Mucosa of stomach (tissue), 1 donor: ENCODE results near the gene GLMN.
"Not testable (repeated sequence)": the region's sequence is repeated elsewhere in the genome, so short reads cannot be mapped to it uniquely, and the experiment has no call there.

ENCODE experiments used
- H3K27me3 ChIP-seq: one replicate; pipeline ENCODE4 v1.7.0; 2013; ENCODE audit warnings: mild to moderate bottlenecking, low read length; ENCODE audit not compliant: control insufficient read depth, insufficient read depth
- H3K36me3 ChIP-seq: one replicate; pipeline ENCODE4 v1.7.0; 2013; ENCODE audit warnings: low read length; ENCODE audit not compliant: control insufficient read depth, insufficient read depth
- H3K4me1 ChIP-seq: one replicate; pipeline ENCODE4 v1.7.0; 2013; ENCODE audit warnings: mild to moderate bottlenecking, low read length; ENCODE audit not compliant: control insufficient read depth, insufficient read depth
- H3K4me3 ChIP-seq: one replicate; pipeline ENCODE4 v1.7.0; 2013; ENCODE audit warnings: low read length
- H3K9ac ChIP-seq: one replicate; pipeline ENCODE4 v1.7.0; 2013; ENCODE audit warnings: mild to moderate bottlenecking, low read length, moderate library complexity
- H3K9me3 ChIP-seq: one replicate; pipeline ENCODE4 v1.7.0; 2013; ENCODE audit warnings: mild to moderate bottlenecking, low read length, moderate library complexity; ENCODE audit not compliant: control insufficient read depth
- donor health status: Pancreatic carcinoma.

Gene GLMN

DNA sequence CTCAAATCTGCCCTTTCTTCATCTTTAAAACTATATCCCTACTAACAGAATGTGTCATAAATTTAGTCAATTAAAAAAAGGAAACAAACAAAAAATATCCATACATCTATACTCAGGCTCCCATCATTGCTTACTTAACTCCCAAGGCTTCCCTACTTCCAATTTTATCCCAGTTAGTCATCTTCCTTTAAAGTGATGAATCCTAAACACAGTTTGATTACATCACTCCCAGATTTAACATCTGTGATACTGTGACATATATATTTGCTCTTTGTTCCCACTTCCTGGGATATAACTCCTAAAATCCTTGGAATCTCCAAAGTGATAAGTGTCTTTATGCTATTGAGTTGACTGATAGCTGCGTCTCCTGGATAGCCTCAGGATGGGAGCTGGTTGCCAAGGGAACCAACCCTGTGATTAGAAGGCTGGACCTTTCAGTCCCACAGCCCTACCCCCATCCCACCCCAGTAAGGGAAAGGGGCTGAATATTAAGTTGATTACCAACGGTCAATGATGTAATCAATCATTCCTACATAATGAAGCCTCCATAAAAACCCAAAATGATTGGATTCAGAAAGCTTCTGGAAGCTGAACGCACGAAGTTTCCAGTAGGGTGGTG, 21.6 kb downstream of the GLMN start:
- Histone ChIP-seq H3K9me3 (no peaks in the 10 kb centered on the region), H3K9ac (no peak overlapping the region), H3K4me3 (no peak overlapping the region), H3K27me3 (no peaks in the 10 kb centered on the region), H3K36me3 (no peaks in the 10 kb centered on the region), H3K4me1 (no peaks in the 10 kb centered on the region)

DNA sequence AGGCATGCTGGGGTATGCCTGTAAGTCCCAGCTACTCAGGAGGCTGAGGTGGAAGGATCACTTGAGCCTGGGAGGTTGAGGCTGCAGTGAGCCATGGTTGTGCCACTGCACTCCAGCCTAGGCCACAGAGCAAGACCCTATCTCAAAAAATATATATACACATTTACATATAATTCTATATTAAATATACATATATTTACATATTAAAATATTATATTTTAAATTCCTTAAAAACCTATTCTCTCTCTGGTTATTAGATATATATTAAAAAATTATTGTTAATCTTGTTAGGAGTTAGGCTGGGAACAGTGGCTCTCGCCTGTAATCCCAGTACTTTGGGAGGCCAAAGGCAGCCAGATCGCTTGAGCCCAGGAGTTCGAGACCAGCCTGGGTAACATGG, 22.7 kb downstream of the GLMN start:
- H3K4me3 ChIP-seq: no peak overlapping the region
- no peaks in the 10 kb centered on the region for H3K27me3 ChIP-seq
- H3K36me3 ChIP-seq: no peaks in the 10 kb centered on the region

GRCh38 chr1:92274939-92275338, 23.8 kb downstream of the GLMN start:
- Histone ChIP-seq H3K27me3 (no peaks in the 10 kb centered on the region), H3K4me1 (no peaks in the 10 kb centered on the region), H3K36me3 (no peaks in the 10 kb centered on the region), H3K4me3 (no peak overlapping the region), H3K9me3 (no peaks in the 10 kb centered on the region), H3K9ac (no peak overlapping the region)

More for the DNA sequence above, 22.7 kb downstream of the GLMN start:
- Histone ChIP-seq H3K9me3 (no peaks in the 10 kb centered on the region), H3K4me1 (no peaks in the 10 kb centered on the region), H3K9ac (no peak overlapping the region)

GRCh38 chr1:92273039-92273438, 25.7 kb downstream of the GLMN start:
- H3K4me1 ChIP-seq: no peaks in the 10 kb centered on the region
- no peaks in the 10 kb centered on the region for H3K27me3 ChIP-seq
- H3K9ac ChIP-seq: no peak overlapping the region
- no peaks in the 10 kb centered on the region for H3K36me3 ChIP-seq
- no peaks in the 10 kb centered on the region for H3K9me3 ChIP-seq
- H3K4me3 ChIP-seq: no peak overlapping the region

GRCh38 chr1:92262516-92262915, 36.3 kb downstream of the GLMN start:
- no peaks in the 10 kb centered on the region for H3K36me3 ChIP-seq

DNA sequence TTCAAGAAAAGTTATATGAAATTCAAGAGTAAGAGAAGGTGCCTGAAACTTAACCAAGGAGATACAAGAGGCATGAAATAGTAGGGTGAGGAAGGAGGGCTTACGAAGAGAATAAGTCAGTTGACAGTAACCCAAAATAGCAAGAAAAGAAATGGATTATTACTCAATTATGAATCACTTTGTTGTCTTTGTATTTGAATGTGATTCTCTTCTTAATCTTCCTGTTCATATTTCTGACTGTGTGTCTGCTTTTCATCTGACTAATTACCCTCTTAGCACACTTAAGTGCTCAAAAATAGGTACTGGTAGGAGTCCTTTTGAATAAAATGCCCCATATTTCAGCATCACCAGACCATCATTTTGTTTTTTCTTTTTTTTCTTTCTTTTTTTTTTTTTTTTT, 39.4 kb downstream of the GLMN start:
- no peak overlapping the region for H3K4me3 ChIP-seq
- no peaks in the 10 kb centered on the region for H3K9me3 ChIP-seq
- H3K36me3 ChIP-seq: no peaks in the 10 kb centered on the region
- H3K27me3 ChIP-seq: no peaks in the 10 kb centered on the region
- H3K4me1 ChIP-seq: no peaks in the 10 kb centered on the region
- H3K9ac ChIP-seq: no peak overlapping the region

More at GRCh38 chr1:92262516-92262915, 36.3 kb downstream of the GLMN start:
- Histone ChIP-seq H3K27me3 (no peaks in the 10 kb centered on the region), H3K4me1 (no peaks in the 10 kb centered on the region), H3K4me3 (no peak overlapping the region), H3K9me3 (no peaks in the 10 kb centered on the region), H3K9ac (no peak overlapping the region)

- not testable (repeated sequence) for H3K27me3 ChIP-seq, H3K36me3 ChIP-seq, H3K9ac ChIP-seq, H3K4me1 ChIP-seq, H3K9me3 ChIP-seq, H3K4me3 ChIP-seq
Measured at GRCh38 chr1:92254714-92255113, 44.1 kb downstream of the GLMN start.

- no peaks in the 10 kb centered on the region for H3K27me3 ChIP-seq
- no peak overlapping the region for H3K9ac ChIP-seq
- H3K4me3 ChIP-seq: no peak overlapping the region
- no peaks in the 10 kb centered on the region for H3K36me3 ChIP-seq
- no peaks in the 10 kb centered on the region for H3K9me3 ChIP-seq
- no peaks in the 10 kb centered on the region for H3K4me1 ChIP-seq
Measured at GRCh38 chr1:92244376-92244775, 54.4 kb downstream of the GLMN start.

- H3K9ac ChIP-seq: no peak overlapping the region
- no peak overlapping the region for H3K4me3 ChIP-seq
- H3K27me3 ChIP-seq: no peaks in the 10 kb centered on the region
- H3K36me3 ChIP-seq: no peaks in the 10 kb centered on the region
- H3K4me1 ChIP-seq: no peaks in the 10 kb centered on the region
- H3K9me3 ChIP-seq: no peaks in the 10 kb centered on the region
Measured at GRCh38 chr1:92240034-92240433, 58.8 kb downstream of the GLMN start.

DNA sequence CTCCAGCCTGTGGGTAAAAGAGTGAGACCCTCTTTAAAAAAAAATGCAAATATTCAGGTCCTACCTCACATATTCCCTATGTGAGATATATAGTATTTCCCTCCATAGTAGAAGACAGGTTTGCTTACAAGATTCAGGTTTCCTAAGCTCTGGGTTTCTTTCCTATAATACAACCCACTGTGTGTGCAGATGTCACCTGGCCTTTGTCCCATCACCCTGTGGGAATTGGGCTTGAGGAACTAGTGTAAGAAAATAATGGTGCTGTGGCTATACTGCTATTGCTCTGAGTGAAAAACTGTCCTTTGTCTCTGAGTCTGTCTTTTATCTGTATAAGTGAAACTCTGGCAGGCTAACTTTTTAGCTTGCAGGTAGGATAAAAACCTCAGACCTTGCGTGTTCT, 68.1 kb downstream of the GLMN start:
- H3K9ac ChIP-seq: no peak overlapping the region
- H3K36me3 ChIP-seq: no peaks in the 10 kb centered on the region
- no peak overlapping the region for H3K4me3 ChIP-seq
- H3K9me3 ChIP-seq: no peaks in the 10 kb centered on the region
- H3K4me1 ChIP-seq: no peaks in the 10 kb centered on the region
- no peaks in the 10 kb centered on the region for H3K27me3 ChIP-seq

DNA sequence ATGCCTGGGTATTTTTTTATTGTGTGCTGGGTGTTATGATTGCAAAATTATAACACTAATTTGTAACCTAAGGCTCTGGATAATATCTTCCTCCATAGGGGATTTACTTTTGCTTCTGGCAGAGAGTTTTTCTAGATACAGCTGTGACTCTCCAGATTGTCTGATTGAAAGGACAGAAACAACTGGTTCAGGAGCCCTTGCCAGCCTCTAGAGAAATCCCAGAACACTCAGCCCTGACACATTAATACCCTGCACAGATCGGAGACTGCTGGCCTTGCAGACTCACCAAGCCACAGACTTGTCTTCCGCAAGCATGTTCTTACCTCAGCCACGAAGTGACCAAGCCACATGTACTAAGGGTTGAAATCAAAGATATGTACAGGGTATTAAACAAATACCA, 70.4 kb downstream of the GLMN start:
- H3K4me1 ChIP-seq: no peaks in the 10 kb centered on the region
- no peak overlapping the region for H3K4me3 ChIP-seq
- no peak overlapping the region for H3K9ac ChIP-seq
- H3K27me3 ChIP-seq: no peaks in the 10 kb centered on the region
- no peaks in the 10 kb centered on the region for H3K36me3 ChIP-seq
- H3K9me3 ChIP-seq: no peaks in the 10 kb centered on the region

- no peak overlapping the region for H3K4me3 ChIP-seq
- H3K9ac ChIP-seq: no peak overlapping the region
- H3K4me1 ChIP-seq: no peaks in the 10 kb centered on the region
- no peaks in the 10 kb centered on the region for H3K9me3 ChIP-seq
- no peaks in the 10 kb centered on the region for H3K27me3 ChIP-seq
- H3K36me3 ChIP-seq: no peaks in the 10 kb centered on the region
Measured at GRCh38 chr1:92219028-92219427, 79.8 kb downstream of the GLMN start.

- H3K9ac ChIP-seq: no peak overlapping the region
- H3K4me3 ChIP-seq: no peak overlapping the region
- H3K4me1 ChIP-seq: no peaks in the 10 kb centered on the region
- no peaks in the 10 kb centered on the region for H3K36me3 ChIP-seq
- H3K27me3 ChIP-seq: no peaks in the 10 kb centered on the region
- no peaks in the 10 kb centered on the region for H3K9me3 ChIP-seq
Measured at GRCh38 chr1:92218559-92218958, 80.2 kb downstream of the GLMN start.
